Upper lobe of left lung (tissue), 4 donors: ENCODE measurements around the gene CFAP92.

Source experiments
- CTCF ChIP-seq, 6 experiments: fragments of 450-650 bp in 4 of 6; fragments of 200-600 bp in 2 of 6; sonication (generic) in 2 of 6; IDR thresholded peaks; one replicate each; pipeline ENCODE4 v1.5.1; 2016 to 2019; ENCODE audit warnings: antibody characterized with exemption in 6 of 6
- EP300 ChIP-seq, 4 donors: sonication (generic); formaldehyde crosslinking; IDR thresholded peaks; one replicate each; pipeline ENCODE4 v1.5.1; 2017; ENCODE audit warnings: antibody characterized with exemption in 4 of 4, control low read depth in 2 of 4
- POLR2A ChIP-seq, 4 donors: fragments of 450-650 bp; IDR thresholded peaks; one replicate each; pipeline ENCODE4 v1.5.1; 2016 to 2017; ENCODE audit warnings: antibody characterized with exemption in 4 of 4, mild to moderate bottlenecking in 2 of 4
- POLR2AphosphoS5 ChIP-seq, 2 donors: sonication (generic); formaldehyde crosslinking; IDR thresholded peaks; one replicate each; pipeline ENCODE4 v1.5.1; 2017; ENCODE audit warnings: antibody characterized with exemption in 2 of 2

- TF ChIP-seq CTCF (IDR thresholded peaks at IDR 0.05) (no peak), EP300 (IDR thresholded peaks at IDR 0.05) (no peak), POLR2AphosphoS5 (IDR thresholded peaks at IDR 0.05) (no peak), POLR2A (IDR thresholded peaks at IDR 0.05) (no peak)
Measured at GRCh38 chr3:129014793-129015345, 21.0 kb upstream of the CFAP92 start.
